GM18870 (cell line): ENCODE measurements around the gene ASAP3.

Experiments
- ATAC-seq: cut with Tn5 transposase; IDR thresholded peaks from one replicate; pipeline ENCODE4 v1.9.1; 2021; ENCODE audit warnings: moderate library complexity; ENCODE audit not compliant: unreplicated experiment

Gene ASAP3

GRCh38 chr1:23424293-23425192 is 59.4 kb downstream of the ASAP3 start, which contains the start of gene TCEA3:
Gene TCEA3 (minus strand): TSS chr1:23424748. CDS start chr1:23424633, 115 bp downstream.
- no peak for ATAC-seq

GRCh38 chr1:23423415-23424292 is 60.3 kb downstream of the ASAP3 start:
- ATAC-seq, result no peak

GRCh38 chr1:23422941-23423340 is 61.0 kb downstream of the ASAP3 start:
- ATAC-seq, result no peak

GRCh38 chr1:23422241-23422877 is 61.6 kb downstream of the ASAP3 start:
- no peak for ATAC-seq

GRCh38 chr1:23421753-23422240 is 62.2 kb downstream of the ASAP3 start:
- ATAC-seq, result no peak

GRCh38 chr1:23421343-23421742 is 62.6 kb downstream of the ASAP3 start:
- no peak for ATAC-seq

GRCh38 chr1:23420778-23421177 is 63.2 kb downstream of the ASAP3 start:
- no peak for ATAC-seq

GRCh38 chr1:23419180-23419579 is 64.8 kb downstream of the ASAP3 start:
- ATAC-seq, result no peak

- no peak for ATAC-seq
Observed at GRCh38 chr1:23417570-23417969, 66.4 kb downstream of the ASAP3 start.

DNA sequence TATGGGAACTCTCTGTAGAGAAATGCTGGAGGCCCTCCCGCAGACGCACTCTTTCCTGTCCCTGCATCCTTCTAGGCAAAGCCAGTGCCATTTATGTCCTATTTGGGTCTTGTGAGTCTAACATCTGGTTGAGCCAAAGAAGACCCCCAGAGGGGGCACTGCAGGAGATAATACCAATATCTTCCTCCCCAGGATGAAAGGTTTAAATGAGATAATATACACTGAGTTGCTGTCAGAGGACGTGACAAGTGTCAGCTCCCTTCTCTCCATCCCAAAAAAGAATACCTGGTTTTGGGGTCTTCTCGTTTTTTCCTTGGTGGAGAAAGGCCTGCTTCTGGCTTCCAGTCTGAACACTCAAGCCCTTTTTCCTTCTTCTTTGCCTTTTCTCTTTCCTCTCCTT is 67.0 kb downstream of the ASAP3 start:
- ATAC-seq, result no peak

DNA sequence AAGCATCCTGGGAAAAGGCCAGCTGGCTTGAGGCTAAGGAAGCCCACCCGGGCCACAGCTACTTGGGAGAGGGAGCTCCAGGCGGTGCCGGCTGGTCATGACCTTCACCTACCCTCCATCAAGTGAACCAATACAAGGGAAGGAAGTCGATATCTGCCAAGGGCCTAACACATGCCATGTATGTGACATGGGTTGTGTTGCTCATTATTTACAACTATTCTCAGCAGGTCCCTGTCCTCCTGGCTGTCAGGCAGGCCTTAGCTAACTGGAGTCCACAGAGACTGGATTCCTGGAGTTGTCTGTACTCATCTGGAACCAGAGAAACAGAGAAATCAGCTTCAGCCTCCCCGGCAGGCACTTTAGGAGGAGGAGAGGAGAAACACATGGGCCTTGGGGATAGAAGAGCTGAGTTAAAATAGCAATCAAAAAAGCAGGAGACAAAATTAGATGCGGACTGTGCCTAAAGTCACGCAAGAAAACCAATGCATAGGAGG is 75.1 kb downstream of the ASAP3 start:
- no peak for ATAC-seq

GRCh38 chr1:23407016-23407630 is 76.9 kb downstream of the ASAP3 start:
- ATAC-seq, result no peak

DNA sequence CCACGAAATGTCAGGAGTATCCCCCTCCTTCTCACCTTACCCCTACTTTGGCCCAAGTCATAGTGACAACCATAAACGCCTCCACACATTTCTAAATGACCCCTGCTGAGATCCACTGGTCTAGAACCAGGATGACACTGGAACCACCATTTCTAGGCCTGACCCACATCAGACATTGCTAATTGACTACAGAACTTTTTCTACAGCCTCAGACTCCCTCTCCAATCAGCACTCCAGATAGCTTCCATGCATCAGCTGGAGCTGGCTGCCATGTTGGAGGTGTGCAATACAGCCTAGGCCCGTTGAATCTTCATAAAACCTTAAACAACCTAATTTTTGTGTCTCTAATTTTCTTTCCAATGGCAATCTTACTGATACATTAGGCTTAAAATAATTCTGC is 78.0 kb downstream of the ASAP3 start:
- ATAC-seq, result no peak

GRCh38 chr1:23403735-23404486 is 80.1 kb downstream of the ASAP3 start:
- ATAC-seq, result no peak

DNA sequence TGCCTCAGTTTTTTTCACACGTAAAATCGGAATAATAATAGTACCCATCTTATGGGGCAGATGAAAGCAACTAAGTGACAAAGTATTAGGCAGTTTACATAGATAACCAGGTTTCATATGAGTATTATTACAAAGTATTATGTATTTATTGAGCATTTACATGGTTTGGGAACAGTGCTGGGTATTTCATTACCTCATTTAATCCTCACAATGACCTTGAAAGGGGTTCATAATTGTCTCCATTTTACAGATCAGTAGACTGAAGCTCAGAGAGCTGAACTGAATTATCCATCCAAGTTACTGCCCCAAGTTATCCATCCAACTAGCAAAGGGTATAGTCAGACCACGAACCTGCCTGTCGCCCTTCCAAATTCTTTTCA is 80.6 kb downstream of the ASAP3 start:
- ATAC-seq, result no peak

DNA sequence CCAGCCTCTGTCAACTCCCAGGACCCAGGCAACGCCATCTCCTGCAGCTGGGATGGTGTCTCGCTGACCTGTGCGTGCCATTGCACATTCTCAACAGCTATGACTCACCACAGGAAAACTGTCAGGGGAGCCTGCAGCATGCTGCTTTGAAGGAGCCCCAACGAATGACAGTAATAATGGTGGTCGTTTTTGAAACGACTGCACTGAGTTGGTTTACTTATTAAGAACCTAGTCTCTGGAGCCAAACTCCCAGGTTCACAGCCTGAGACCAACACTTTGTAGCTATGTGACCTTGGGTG is 81.0 kb downstream of the ASAP3 start:
- ATAC-seq, result no peak

DNA sequence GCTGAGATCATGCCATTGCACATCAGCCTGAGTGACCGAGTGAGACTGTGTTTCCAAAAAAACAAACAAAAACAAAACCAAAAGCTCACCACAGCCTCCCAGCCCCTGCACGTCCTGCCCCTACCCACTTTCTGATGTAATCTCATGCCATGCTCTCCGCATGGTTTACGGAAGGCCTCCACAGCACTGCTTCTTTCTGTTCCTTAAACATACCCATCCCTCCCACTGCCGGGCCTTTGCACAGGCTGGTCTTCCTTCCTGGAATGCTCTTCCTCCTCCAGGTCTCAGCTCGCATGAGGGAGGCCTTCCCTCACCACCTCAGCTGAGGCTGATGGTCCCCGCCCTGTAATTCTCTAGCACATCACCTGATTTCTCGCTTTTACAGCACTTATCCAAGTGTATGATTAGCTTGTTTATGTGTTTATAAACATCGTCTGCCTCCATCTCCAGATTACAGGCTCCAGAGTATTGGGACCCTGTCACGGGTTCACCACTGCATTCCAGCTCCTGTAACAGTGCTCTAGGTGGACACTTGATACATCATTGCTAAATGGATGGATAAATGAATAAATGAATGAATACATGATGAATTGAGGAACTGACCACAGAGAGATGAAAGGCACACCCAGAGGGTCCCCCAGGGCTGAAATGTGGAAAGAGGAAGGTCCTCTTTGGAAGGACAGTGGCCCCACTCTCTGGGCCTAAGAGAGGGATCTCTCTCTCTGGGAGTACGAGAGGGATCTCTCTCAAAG is 81.5 kb downstream of the ASAP3 start:
- no peak for ATAC-seq

- ATAC-seq, result no peak
Observed at GRCh38 chr1:23401313-23401712, 82.7 kb downstream of the ASAP3 start.
